HG03442 (cell line): ENCODE results near the gene ZBTB4.
"Not testable (repeated sequence)": the region's sequence is repeated elsewhere in the genome, so short reads cannot be mapped to it uniquely, and the experiment has no call there.

Experiments
- ATAC-seq: cut with Tn5 transposase; IDR thresholded peaks from one replicate; pipeline ENCODE4 v1.9.1; 2021; ENCODE audit warnings: mild to moderate bottlenecking, moderate library complexity; ENCODE audit not compliant: unreplicated experiment

Gene ZBTB4

DNA sequence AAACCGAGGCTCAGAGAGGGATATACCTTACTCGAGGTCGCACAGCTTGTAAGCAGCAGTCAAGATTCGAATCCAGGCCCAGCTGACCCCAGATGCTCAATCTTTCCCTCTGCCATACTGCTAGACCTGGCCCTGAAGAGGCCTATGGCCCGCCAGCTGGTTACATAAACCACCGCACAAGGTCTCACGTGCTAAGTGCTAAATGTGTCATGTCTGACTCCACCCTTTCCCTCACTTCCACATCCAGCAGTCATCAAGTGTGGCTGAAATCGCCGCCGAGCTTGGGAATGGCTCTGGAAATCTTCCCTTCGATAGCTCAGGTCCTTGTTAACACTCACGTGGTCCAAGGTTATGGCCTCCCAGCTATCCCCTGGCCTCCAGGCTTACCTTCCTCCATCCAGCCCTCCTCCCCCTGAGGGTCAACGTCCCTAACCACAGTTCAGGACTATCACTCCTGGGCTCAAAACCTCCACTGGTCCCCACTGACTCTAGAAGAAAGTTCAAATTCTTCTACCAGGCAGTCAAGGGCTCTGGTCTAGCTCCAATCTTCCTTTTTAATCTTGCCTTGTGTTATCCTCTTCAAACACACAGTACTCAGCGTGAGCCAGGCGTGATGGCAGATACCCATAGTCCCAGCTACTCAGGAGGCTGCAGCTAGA lies 3.5 kb downstream of the ZBTB4 start:
- ATAC-seq: no peak

DNA sequence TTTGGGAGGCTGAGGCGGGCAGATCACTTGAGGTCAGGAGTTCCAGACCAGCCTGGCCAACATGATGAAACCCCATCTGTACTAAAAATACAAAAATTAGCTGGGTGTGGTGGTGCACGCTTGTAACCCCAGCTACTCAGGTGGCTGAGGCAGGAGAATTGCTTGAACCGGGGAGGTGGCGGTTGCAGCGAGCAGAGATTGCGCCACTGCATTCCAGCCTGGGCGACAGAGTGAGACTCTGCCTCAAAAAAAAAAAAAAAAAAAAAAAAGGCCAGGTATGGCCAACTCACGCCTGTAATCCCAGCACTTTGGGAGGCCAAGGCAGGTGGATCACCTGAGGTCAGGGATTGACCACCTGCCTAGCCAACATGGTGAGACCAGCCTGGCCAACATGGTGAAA lies 4.7 kb downstream of the ZBTB4 start:
- not testable (repeated sequence) for ATAC-seq

DNA sequence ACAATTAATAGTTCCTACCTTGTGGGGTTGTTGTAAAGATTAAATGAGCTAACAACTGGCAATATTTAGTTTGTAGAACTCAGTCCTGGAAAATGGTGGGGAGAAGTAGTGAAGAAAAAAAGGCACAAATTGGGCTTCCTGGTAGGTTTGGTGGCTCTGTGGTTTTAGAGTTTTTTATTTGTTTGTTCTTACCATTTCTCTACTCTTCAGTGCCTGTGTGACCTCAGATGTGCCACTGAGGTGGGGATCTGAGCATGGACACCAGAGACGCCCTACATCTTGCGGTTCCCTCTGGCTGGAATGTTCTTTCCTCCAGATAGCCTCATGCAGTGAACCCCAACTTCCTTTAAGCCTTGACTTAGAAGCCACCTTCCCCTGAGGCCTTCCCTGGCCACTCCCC lies 7.7 kb downstream of the ZBTB4 start:
- ATAC-seq: no peak

DNA sequence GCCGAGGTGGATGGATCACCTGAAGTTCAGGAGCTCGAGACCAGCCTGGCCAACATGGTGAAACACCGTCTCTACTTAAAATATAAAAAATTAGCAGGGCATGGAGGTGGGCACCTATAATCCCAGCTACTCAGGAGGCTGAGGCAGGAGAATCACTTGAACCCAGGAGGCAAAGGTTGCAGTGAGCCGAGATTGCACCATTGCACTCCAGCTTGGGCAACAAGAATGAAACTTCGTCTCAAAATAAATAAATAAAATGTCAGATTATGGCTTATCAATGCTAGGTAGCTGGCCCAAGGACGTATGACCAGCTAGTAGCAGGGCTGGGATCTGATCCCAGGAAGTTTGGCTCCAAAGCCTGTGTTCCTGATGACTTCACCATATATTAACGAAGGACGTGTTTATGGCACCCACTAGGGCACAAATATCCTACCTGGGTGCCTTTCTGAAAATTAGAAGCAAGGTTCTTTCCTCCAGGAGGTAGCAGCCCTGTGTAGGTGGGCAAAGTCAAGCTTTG lies 8.9 kb downstream of the ZBTB4 start:
- not testable (repeated sequence) for ATAC-seq

DNA sequence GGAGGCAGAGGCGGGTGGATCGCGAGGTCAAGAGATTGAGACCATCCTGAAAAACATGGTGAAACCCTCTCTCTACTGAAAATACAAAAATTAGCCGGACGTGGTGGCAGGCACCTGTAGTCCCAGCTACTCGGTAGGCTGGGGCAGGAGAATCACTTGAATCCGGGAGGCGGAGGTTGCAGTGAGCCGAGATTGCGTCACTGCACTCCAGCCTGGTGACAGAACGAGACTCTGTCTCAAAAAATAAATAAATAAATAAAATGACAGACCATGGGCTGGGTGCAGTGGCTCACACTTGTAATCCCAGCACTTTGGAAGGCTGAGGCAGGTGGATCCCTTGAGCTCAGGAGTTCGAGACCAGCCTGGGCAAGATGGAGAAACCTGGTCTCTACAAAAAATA lies 9.6 kb downstream of the ZBTB4 start:
- not testable (repeated sequence) for ATAC-seq

DNA sequence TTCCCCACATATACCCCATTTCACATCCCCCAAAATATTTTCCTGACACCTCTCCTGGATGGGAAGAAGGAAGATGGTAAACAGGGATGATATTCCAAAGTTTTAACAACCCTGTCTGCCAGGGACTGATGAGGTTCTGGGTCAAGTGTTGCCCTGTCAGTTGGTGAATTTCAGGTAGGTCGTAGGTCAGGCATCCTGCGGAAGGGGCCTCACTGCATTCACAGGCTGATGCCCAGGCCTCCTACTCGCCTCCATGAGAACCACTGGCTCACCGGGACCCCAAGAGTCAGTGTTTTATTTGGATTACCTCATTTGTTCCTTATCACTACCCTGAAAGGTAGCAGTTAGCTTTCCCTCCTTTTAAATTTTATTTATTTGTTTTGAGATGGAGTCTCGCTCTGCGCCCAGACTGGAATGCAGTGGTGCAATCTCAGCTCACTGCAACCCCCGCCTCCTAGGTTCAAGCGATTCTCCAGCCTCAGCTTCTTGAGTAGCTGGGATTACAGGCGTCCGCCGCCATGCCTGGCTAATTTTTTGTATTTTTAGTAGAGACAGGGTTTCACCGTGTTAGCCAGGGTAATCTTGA lies 10.5 kb downstream of the ZBTB4 start:
- no peak for ATAC-seq

DNA sequence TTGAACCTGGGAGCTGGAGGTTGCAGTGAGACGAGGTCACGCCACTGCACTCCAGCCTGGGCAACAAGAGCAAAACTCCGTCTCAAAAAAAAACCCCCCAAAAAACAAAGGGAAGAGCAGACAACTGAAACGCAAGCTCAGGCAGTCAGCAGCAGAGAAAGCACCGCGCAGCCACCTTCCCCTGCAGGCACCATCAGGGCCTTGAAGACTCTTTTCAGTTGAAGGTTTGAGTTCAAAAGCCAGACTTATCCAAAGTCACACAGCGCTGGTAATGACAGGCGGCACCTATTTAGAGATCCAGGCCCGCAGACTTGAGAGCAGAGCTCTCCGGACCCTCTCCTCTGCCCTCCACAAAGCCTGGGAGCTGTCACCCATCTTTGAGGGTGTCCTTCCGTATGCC lies 11.1 kb downstream of the ZBTB4 start:
- no peak for ATAC-seq

DNA sequence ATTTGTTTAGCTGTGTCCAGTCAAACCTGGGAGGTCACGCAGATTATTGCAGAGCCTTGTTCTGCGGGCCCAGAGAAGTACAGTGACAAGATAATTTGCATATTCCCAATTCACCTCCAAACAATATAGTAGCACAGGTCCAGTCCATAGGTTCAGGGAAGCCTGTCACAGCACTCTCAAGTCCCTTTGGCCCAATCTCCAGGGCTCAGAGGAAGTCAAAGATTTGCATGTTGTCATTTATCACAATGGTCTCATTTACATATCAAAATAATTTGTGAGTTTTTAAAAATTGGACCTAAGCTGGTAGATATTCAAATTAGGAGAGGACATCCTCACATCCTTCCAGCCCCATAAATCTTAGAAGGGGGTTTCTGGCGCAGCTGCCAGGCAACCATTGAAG lies 11.9 kb downstream of the ZBTB4 start:
- ATAC-seq: no peak

DNA sequence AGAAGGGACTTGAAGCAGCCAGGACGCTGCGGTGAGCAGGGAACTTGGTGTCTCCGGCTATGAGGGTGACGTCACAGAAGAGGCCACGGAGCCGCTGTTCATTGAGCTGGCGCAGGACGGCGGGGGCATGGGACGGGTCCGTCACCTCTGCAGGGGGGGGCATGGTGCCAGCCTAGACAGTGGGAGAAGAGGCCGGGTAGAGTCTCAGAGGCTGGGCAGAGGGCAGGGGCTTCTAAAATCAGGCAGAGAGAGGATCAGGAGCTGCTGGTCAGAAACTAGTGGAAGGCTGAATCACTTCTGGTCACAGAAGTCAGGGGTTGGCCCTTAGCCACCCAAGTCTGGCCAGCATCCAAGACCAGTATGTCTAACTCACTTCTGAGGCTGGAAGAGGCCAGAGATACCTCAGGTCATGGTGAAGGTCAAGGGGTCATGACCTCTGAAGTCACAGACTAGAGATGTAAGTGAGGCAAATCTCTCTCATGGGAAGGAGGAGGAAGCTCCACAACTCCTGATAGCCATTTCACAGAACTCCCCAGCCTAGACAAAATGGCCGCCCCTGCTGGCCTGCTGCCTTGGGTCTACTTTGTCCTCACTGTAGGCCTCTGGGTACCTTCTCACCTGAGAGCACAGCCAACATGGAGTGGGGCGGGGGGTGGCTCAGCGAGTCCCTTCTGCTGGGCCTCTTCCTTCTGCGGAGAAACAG lies 12.6 kb downstream of the ZBTB4 start:
- ATAC-seq: no peak

DNA sequence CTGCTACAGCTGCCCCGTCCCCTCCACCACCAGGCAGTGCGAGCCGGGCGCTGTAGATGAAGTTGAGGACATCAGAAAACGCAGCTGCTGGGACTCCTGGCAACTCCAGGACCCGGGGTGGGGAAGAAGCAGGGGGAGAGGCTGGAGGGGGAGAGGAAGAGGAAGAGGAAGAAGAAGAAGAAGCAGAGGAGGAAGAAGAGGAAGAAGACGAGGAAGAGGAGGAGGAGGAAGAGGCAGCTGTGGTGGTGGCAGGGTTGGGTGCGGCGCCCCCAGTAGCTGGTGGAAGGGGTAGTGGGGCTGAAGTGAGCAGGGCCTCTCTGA lies 13.2 kb downstream of the ZBTB4 start:
- no peak for ATAC-seq

DNA sequence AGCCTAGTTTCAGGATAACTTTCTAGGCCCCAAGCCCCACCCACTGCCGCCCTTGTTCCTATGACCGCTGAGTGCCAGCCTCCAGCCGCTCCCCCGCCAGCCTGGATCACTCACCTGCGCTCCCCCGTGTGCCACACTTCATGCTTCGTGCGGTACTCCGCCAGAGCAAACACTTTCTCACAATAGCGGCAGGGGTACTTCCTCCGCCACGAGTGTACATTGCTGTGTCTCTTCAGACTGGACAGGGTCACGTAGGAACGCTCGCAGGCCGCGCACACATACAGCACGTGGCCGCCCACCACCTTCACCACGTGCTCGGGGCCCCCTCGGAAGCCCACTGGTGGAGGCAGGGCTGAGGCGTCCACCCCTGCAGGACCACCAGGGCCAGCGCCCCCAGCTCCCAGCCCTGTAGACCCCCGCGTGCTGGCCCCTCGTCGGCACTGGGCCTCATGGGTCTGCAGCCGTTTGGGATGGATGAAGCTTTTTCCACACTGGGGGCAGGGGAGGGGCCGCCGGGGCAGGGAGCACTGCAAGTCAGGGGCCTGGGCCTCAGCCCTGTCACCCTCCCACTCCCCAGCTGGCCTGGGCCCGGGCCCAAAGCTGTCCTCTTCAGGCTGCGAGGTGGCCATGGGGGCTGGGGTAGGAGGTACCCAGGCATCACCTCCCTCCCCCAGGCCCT lies 13.7 kb downstream of the ZBTB4 start:
- no peak for ATAC-seq

DNA sequence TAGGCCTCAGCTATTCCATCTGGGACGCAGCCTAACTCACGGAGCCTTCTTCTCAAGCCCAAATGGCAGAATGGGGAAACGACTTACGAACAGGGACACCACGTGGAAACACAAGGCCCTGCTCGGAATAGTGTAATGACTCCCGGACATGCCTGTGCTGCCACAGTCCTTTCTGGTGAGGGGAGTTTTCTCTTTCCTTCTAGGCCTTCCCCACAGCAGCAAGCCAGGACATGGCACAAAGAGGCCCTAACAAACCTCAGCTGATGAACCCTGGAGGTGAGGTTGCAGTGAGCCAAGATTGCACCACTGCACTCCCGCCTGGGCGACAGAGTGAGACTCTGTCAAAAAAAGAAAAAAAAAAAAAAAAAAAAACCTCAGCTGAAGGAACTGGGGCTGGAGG lies 15.3 kb downstream of the ZBTB4 start:
- ATAC-seq: no peak

DNA sequence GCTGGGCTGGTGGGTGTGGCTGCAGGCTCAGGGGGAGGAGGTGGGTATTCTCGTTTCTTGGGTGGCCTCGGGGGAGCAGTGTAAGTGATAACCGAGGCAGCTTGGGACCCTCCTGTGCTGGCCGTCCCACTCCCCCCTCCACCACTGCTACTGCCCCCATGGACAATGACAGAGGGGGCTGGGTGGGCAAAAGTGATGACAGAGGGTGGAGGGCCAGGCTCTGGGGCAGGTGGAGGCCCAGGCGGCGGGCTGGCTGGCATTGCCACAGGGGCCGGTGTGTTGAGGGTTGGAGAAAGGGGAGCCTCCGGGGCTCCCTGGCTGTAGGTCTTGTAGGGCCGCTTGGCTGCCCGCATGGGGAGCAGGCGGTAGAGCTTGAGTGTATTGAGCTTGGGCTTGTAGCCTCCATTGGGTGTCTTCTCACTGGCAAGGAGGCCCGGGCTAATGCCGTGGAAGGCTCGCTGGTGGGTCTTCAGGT lies 16.0 kb downstream of the ZBTB4 start:
- ATAC-seq: no peak

DNA sequence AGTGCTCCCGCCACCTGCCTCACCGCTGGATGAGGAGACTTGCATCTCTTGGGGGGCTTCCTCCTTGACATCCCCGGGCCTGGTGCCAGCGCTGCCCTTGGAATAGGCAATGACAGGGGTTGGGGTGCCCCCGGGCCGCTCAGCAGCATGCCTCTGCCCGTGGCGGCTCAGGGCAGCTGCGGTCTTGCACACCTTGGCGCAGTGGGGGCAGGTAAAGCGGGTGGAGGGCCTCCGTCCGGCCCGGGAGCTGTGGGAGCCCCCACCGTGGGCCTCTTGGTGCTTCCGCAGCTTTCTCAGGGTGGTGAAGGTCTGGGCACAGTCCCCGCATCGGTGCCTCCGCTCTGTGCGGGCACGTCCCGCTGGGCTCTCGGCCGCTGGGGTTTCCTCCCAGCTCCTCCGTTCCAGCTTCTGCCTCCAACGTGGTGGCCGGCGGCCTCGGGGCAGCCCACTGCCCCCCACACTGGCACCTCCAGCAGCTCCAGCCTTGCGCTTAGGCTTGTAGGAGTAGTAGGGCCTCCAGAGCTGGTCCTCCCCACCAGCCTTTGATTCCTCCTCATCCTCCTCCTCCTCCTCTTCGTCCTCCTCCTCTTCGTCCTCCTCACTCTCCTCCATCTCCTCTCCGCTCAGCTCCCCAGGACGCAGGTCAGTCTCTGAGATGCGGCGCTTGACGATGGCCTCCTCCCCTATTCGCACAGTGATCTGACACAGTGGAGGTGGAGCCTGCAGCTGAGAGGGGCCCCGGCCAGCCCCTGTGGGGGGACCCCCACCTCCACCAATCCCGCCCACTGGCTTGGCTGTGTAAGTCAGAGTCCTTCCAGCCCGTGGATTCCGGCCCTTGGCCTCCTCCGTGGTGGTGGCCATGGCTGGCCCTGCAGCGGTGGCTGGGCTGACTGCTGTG lies 16.7 kb downstream of the ZBTB4 start:
- no peak for ATAC-seq

DNA sequence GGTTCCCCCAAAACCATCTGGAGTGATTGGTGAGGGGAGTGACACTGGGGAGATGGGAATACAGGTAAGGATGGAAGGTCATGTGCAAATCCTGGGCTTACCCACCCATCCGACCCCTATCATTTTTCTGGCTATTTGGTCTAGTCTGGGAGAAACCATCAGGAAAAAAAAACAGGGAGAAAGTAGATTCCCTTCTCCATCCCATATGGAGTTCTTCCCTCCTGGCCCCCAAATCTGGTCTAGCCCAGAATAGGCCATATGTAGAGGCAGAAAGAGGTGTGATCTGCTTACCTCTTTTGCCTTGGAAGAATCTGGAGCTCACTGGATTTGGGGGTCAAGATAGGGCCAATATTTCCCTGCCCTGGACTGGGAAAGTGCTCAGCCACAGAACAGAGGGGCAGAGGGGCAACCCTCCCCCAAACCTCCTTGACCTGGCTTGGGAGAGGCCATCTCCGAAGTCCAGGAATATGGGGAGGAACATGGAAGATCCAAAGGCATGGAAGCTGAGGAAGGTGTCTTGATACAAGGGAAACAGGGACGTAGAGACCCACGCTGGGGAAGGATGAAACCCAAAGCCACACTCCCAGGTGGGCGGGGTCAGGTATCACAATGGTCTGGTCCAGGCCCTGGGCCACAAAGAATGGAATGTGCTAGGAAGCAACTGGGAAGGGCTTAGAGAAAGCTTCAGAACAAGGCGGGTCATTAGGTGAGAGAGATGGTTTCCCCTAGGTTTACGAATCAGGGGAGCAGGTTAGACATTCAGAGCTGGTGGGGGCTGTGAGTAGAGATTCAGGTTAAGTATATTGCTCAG lies 18.4 kb downstream of the ZBTB4 start:
- ATAC-seq: no peak

DNA sequence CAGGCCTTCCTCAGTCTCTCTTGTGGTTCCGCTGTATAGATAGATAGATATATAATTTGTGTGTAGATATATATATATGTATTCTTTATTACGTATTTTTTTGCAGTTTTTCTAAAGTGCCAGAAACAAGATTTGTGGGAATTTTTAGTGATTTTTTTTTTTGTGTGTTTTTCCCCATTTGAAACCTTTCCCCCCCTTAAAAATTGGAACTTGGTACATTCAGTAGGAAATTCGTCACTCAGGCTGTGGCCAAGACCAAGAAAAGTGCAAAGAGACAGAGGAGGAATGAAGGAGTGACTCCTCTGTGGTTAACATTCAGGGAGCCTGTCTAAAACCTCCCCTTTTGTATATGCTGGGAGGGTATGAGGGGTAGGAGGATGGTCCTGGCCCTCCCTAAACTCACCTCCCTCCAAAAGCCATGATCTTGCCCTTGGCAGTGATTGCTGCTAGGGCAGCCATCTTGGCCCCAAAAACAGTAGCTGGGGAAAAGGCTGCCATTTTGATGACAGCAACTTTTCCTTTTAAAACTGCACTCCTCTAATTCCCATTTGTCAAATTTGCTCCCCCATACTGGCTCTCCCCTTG lies 19.4 kb downstream of the ZBTB4 start:
- no peak for ATAC-seq

DNA sequence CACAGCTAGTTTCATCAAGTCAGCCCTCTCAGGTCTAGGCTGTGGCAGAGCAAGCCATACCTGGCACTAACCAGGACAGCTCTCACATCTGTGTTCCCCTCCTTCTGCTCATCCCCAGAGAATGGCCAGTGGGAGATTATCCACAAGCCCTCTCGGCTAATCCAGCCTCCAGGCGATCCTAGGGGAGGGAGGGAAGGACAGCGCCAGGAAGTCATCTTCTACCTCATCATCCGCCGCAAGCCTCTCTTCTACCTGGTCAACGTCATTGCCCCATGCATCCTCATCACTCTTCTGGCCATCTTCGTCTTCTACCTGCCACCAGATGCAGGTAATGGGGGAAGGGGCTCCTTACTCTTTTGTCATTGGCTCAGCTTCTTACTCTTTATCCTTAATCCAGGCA lies 31.0 kb downstream of the ZBTB4 start:
- no peak for ATAC-seq

DNA sequence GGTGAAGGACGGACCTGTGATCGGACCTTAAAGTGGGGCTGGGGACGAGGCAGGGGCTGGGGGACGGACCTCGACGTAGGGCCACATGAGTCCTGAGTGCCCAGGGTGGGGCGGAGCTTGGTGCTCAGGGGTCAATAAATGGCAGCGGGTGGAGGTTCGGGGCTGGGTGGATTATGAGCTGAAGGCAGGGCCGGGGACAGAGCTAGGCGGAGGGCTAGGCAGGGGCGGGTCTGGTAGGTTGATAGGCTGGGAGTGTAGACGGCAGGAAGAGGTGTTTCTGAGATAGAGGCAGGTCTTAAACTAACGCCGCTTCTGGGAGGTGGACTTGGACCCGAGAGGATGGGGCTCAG lies 33.8 kb downstream of the ZBTB4 start:
- ATAC-seq: no peak
